Measurements from ENCODE around the gene PLA2G6. TPM values are rescaled to one million over a fixed set of nuclear protein-coding genes. Genes with fewer than 3 reads are reported as not detected.

PLA2G6 gene
- total and polyA plus RNA-seq, 4 experiments from 2014 or later: 1.1 to 238 (median 116) TPM

DNA sequence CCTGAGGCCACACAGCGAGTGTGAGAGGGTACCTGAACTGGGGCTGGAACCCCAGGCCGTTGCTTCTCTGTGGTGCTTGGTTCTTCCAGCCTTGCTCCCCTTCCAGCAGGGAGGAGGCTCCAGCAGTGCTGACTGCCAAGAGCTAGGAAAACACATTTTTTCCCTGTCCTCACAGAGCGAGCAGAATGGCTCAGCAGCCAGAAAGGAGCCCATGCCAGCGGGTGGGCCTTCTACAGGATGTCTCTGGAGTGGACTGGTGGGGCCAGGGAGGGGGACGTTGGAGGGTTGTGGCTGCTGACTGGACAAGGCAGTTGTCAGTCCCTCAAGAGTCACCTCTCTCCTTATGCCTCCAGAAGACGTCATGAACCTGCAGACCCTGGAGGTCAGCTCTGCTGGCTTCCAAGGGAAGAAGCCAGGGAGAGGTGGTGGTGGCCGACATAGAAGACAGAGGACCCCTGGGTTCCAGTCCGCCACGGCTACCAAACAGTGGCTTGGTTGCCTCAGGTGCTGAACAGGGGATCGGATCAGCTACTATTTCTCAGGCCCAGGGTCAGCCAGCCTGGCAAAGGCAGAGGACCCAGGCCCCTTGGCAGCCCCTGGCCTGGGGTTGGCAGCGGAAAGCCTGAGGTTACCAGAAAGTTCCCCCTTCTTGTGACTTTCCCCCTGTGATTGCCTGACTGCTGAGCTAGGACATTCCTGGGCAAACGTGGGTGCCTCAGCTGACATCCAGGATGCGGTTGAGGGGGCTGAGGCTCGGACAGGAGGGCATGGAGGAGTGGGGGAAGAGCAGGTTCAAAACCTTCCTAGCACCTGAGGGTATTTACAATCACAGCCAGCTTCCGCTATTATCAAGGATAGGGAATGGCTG is 23.9 kb upstream of the PLA2G6 start:
- Histone ChIP-seq H3K9me3 (ENCODE audit: control insufficient read depth in 1 of 2, low read length in 2 of 2) (no peaks in the 10 kb centered on the region), H3K4me3 (ENCODE audit: low read length in 2 of 2) (no peak overlapping the region), H3K27ac (ENCODE audit: low read depth, low read length) (no peak overlapping the region), H3K27me3 (ENCODE audit: insufficient read depth, low read length) (no peaks in the 10 kb centered on the region), H3K4me1 (ENCODE audit: insufficient read depth, low read length) (peaks cover 32% of the 10 kb centered on the region), H3K36me3 (ENCODE audit: insufficient read depth, low read length) (no peaks in the 10 kb centered on the region)
- ChIA-PET CTCF (ENCODE audit: partially characterized antibody) (interaction anchor here (1.2 kb wide), 1 partner anchor 9 kb away, joined by 3 read pairs; no protein-coding TSS in a partner anchor), POLR2A (ENCODE audit: partially characterized antibody) (interaction anchor here (1.0 to 2.9 kb wide), 4 partner anchors 9 to 29 kb away, joined by 3 to 14 read pairs (median 6); partner anchors contain the start of gene PLA2G6)
- H3K9me3 Mint-ChIP-seq: no peaks in the 10 kb centered on the region
- intact Hi-C loops (cut with micrococcal nuclease): no loop called here
- peak overlapping the region in 1 of 8 donors; percentile 7 for H3K4me3 Mint-ChIP-seq
- peak overlapping the region in 4 of 7 donors; percentile 7 to 87 (median 55) for H3K27ac Mint-ChIP-seq
- no peaks in the 10 kb centered on the region for H3K27me3 Mint-ChIP-seq
- peaks cover 0 to 7% of the 10 kb centered on the region in 2 donors for H3K36me3 Mint-ChIP-seq
- DNase-seq: peak in 1 of 5 donors; percentile 12
- H3K4me1 Mint-ChIP-seq: peaks cover 18 to 43% (median 28%) of the 10 kb centered on the region in 4 donors

DNA sequence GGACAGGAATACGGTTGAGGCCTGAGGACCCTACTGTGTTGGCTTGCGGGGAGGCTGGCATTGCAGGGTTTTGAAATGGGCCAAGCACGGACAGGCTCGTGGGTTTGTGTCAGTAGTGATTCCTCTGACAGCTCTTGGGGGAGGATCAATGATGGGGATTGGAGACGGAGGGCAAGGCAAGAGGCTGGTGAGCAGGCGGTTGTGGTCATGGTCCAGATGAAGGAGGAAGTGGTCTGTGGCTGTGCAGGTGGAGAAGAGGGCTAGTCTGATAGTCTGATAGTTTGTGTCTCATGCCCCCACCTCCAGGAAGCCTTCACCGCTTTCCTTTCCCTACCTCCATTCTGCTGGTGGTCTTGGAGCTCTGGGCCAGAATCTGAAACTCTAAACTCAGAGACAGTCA is 23.2 kb upstream of the PLA2G6 start:
- peak in 1 of 5 donors; percentile 50 for DNase-seq
- ChIA-PET POLR2A (ENCODE audit: partially characterized antibody) (interaction anchor here (1.0 to 4.3 kb wide), 3 partner anchors 12 to 29 kb away, joined by 3 to 72 read pairs (median 14); partner anchors contain the start of gene PLA2G6), CTCF (ENCODE audit: partially characterized antibody) (no interaction called here)
- Mint-ChIP-seq H3K4me1 (peaks cover 18 to 43% (median 25%) of the 10 kb centered on the region in 4 donors), H3K27ac (peak overlapping the region; percentile 33 to 96 (median 84)), H3K36me3 (peaks cover 0 to 7% of the 10 kb centered on the region in 2 donors), H3K4me3 (peak overlapping the region; percentile 1 to 91 (median 47)), H3K9me3 (no peaks in the 10 kb centered on the region), H3K27me3 (no peaks in the 10 kb centered on the region)
- no peak overlapping the region for H3K4me3 ChIP-seq (ENCODE audit: low read length in 2 of 2)
- no peaks in the 10 kb centered on the region for H3K36me3 ChIP-seq (ENCODE audit: insufficient read depth, low read length)
- peaks cover 32% of the 10 kb centered on the region for H3K4me1 ChIP-seq (ENCODE audit: insufficient read depth, low read length)
- H3K9me3 ChIP-seq (ENCODE audit: control insufficient read depth in 1 of 2, low read length in 2 of 2): no peaks in the 10 kb centered on the region
- intact Hi-C loops (cut with micrococcal nuclease): loop anchor here (5.0 kb wide), 1 partner anchor 113 kb away; the partner anchor contains the start of gene CSNK1E
- H3K27ac ChIP-seq (ENCODE audit: low read depth, low read length): no peak overlapping the region
- no peaks in the 10 kb centered on the region for H3K27me3 ChIP-seq (ENCODE audit: insufficient read depth, low read length)

DNA sequence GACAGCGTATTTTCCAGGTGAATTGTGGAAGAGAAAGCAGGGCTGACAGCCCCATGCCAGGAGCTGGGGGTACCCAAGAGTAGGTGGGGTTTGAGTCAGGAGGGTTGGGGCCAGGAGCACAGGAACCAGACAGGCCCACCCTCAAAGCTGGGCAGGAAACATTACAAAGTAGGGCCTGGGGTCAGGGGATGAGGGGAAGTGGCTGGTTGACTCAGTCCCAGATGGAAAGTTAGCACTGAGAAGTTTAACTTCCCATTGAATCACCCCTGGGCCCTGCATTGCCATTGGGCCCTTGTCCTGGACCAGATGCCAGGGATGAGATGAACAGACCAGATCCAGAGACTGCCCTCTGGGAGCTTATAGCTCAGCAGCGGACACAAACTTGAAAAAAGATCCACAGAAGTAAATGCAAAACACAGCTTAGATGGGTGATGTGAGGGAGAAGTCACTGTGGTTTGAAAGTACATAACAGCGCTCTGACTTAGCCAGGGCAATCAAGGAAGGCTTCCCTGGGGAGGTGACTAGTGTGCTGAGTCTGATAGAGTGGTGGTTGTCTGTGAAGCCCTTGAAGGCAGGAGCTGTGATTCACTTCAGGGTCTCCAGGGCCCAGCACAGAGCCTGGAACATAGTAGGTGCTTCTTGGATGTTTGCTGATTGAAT is 22.4 kb upstream of the PLA2G6 start:
- H3K36me3 ChIP-seq (ENCODE audit: insufficient read depth, low read length): no peaks in the 10 kb centered on the region

DNA sequence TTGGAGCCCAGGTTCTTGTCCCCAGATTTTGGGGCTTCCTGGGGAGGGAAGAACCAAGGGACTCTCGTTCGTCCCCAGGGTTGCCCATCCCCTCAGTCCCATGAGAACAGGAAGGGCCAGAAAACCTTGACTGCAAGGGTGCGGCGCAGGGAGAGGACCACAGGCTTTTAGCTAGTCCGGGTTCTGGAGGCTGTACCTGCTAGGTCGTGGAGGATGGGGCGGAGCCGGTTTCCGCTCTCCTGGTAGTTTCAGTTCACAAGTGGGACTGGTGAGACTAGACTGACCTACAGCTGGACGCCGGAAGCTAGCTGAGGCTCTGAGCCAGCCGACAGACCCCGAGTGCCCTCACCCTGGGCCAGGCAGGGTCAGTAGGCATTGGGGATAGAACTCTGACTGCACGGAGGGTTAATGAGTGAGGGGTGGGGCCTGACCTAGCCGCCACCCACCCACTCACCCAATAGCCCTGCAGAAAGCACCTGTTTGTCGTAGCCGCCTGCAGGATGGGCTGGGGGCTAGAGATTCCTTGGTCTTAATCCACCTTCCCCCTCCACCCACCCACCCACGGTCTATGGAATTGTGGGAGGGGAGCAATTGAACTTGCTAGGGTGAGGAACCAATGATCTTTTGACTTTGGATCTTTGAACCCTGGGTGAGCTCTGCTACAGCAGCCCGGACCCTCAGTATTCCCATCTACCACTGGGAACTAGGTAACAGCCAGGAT is 21.6 kb upstream of the PLA2G6 start:
- intact Hi-C loops (cut with micrococcal nuclease): loop anchor here (5.0 kb wide), 1 partner anchor 114 kb away; the partner anchor contains the start of gene CSNK1E
- H3K36me3 Mint-ChIP-seq: peaks cover 0 to 7% of the 10 kb centered on the region in 2 donors
- peak overlapping the region; percentile 87 to 93 (median 90) for H3K4me3 Mint-ChIP-seq
- Histone ChIP-seq H3K27me3 (ENCODE audit: insufficient read depth, low read length) (no peaks in the 10 kb centered on the region), H3K4me3 (ENCODE audit: low read length in 2 of 2) (peak overlapping the region; percentile 80 to 90), H3K36me3 (ENCODE audit: insufficient read depth, low read length) (no peaks in the 10 kb centered on the region), H3K9me3 (ENCODE audit: control insufficient read depth in 1 of 2, low read length in 2 of 2) (no peaks in the 10 kb centered on the region), H3K4me1 (ENCODE audit: insufficient read depth, low read length) (peaks cover 32% of the 10 kb centered on the region), H3K27ac (ENCODE audit: low read depth, low read length) (peak overlapping the region; percentile 81)
- H3K9me3 Mint-ChIP-seq: no peaks in the 10 kb centered on the region
- DNase-seq: peak; percentile 41 to 52 (median 45)
- no peaks in the 10 kb centered on the region for H3K27me3 Mint-ChIP-seq
- ChIA-PET CTCF (ENCODE audit: partially characterized antibody) (interaction anchor here (1.1 to 3.2 kb wide), 2 partner anchors 12 to 16 kb away, joined by 3 to 13 read pairs; no protein-coding TSS in a partner anchor), POLR2A (ENCODE audit: partially characterized antibody) (interaction anchor here (1.5 to 4.3 kb wide), 5 partner anchors 9 to 26 kb away, joined by 4 to 72 read pairs (median 14); partner anchors contain the start of gene PLA2G6)
- peak overlapping the region; percentile 78 to 96 (median 88) for H3K27ac Mint-ChIP-seq
- peaks cover 18 to 47% (median 26%) of the 10 kb centered on the region in 4 donors for H3K4me1 Mint-ChIP-seq

More for the DNA sequence above, 22.4 kb upstream of the PLA2G6 start:
- Mint-ChIP-seq H3K27ac (peak overlapping the region; percentile 55 to 96 (median 83)), H3K27me3 (no peaks in the 10 kb centered on the region), H3K4me1 (peaks cover 18 to 47% (median 26%) of the 10 kb centered on the region in 4 donors), H3K36me3 (peaks cover 0 to 7% of the 10 kb centered on the region in 2 donors), H3K4me3 (peak overlapping the region; percentile 67 to 93 (median 89)), H3K9me3 (no peaks in the 10 kb centered on the region)
- Histone ChIP-seq H3K4me1 (ENCODE audit: insufficient read depth, low read length) (peaks cover 32% of the 10 kb centered on the region), H3K9me3 (ENCODE audit: control insufficient read depth in 1 of 2, low read length in 2 of 2) (no peaks in the 10 kb centered on the region), H3K27ac (ENCODE audit: low read depth, low read length) (peak overlapping the region; percentile 5), H3K27me3 (ENCODE audit: insufficient read depth, low read length) (no peaks in the 10 kb centered on the region), H3K4me3 (ENCODE audit: low read length in 2 of 2) (no peak overlapping the region)
- CTCF ChIA-PET (ENCODE audit: partially characterized antibody): interaction anchor here (1.1 to 3.2 kb wide), 2 partner anchors 11 to 15 kb away, joined by 3 to 13 read pairs; no protein-coding TSS in a partner anchor
- peak in 1 of 5 donors; percentile 28 for DNase-seq
- POLR2A ChIA-PET (ENCODE audit: partially characterized antibody): interaction anchor here (1.5 to 4.3 kb wide), 5 partner anchors 8 to 25 kb away, joined by 4 to 72 read pairs (median 14); partner anchors contain the start of gene PLA2G6
- intact Hi-C loops (cut with micrococcal nuclease): loop anchor here (5.0 kb wide), 1 partner anchor 113 kb away; the partner anchor contains the start of gene CSNK1E

DNA sequence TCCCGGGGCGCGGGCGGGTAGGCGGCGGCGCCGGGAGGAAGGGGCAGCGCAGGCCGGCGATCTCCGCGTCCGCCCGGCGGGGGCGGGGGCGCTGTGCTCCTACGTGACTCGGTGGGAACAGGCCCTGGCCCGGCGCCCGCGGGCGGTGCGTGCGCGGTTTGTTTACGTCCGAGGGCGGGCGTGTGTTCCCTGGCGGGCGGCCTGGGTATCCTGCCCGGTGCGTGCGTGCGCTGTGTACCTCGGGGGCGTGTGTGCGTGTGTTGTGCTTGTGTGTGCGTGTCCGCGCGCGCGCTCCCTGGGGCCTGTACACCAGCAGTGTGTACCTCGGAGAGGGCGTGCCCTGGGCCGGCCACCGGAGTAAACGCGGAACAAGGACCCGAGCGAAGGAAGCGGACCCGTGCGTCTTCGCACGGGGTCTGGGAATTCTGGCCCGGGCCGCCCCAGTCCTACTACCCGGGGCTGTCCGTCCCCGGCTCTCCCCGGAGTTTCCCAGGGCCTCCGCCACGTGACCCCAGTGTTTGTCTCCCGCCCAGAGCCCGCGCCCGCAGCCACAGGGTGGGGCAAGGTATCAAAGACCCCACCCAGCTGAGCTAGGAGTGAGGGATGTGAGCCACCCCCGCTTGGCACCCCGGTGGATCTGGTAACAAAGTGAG is 20.9 kb upstream of the PLA2G6 start:
- H3K27me3 Mint-ChIP-seq: no peaks in the 10 kb centered on the region
- H3K27ac ChIP-seq (ENCODE audit: low read depth, low read length): peak overlapping the region; percentile 81
- ChIA-PET POLR2A (ENCODE audit: partially characterized antibody) (interaction anchor here (1.6 to 4.3 kb wide), 6 partner anchors 9 to 58 kb away, joined by 4 to 72 read pairs (median 16); partner anchors contain the start of gene PLA2G6), CTCF (ENCODE audit: partially characterized antibody) (interaction anchor here (3.2 kb wide), 1 partner anchor 13 kb away, joined by 13 read pairs; no protein-coding TSS in a partner anchor)
- peaks cover 18 to 47% (median 26%) of the 10 kb centered on the region in 4 donors for H3K4me1 Mint-ChIP-seq
- H3K4me1 ChIP-seq (ENCODE audit: insufficient read depth, low read length): peaks cover 32% of the 10 kb centered on the region
- H3K27me3 ChIP-seq (ENCODE audit: insufficient read depth, low read length): no peaks in the 10 kb centered on the region
- no peaks in the 10 kb centered on the region for H3K9me3 ChIP-seq (ENCODE audit: control insufficient read depth in 1 of 2, low read length in 2 of 2)
- H3K4me3 ChIP-seq (ENCODE audit: low read length in 2 of 2): peak overlapping the region; percentile 80 to 90
- H3K36me3 Mint-ChIP-seq: peaks cover 0 to 7% of the 10 kb centered on the region in 2 donors
- peak overlapping the region; percentile 87 to 93 (median 90) for H3K4me3 Mint-ChIP-seq
- peak overlapping the region; percentile 78 to 96 (median 88) for H3K27ac Mint-ChIP-seq
- H3K9me3 Mint-ChIP-seq: no peaks in the 10 kb centered on the region
- no peaks in the 10 kb centered on the region for H3K36me3 ChIP-seq (ENCODE audit: insufficient read depth, low read length)
- DNase-seq: peak; percentile 56 to 78 (median 64)
- intact Hi-C loops (cut with micrococcal nuclease): loop anchor here (1.0 to 5.0 kb wide), 2 partner anchors 12 to 115 kb away; partner anchors contain the start of gene CSNK1E
